WI38 (cell line): Measurements from ENCODE around the gene TMEM53.

Source experiments
- H3K4me3 ChIP-seq: 2 replicates; pipeline ENCODE4 v1.5.1; 2011; ENCODE audit warnings: low read depth, mild to moderate bottlenecking, control low read depth, low read length
- TF ChIP-seq, protein P1 (sequence below): IDR thresholded peaks from 2 replicates; pipeline ENCODE4 v1.5.1; 2012; ENCODE audit warnings: low read depth, mild to moderate bottlenecking, control low read depth, low read length

The TMEM53 gene

DNA sequence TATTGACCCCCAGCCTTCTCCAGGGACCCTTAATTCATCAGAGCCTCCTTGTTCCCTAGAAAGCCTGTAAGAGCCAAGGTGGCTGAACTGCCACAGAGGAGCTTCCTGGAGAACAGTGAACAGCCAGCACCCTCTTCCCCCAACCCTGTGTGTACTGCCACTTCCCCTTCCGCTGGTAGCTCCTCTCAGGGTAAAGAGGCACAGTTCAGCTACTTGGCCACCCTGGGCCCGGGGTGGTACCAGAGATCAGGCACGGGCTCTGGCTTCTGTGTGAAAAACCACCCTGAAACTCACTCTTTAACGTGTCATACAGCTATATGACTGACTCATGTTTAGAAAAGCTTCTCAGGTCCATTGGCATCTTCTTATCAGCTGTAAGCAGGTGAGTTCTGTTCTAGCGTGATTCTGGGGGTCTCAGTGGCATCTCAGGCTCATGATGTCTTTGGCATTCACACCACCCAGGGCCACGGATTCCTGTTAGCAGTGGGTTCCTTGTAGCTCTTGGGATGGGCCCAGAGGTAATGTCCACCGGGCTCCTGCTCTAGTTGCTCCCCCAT is 22.6 kb upstream of the TMEM53 start:
- H3K4me3 ChIP-seq = no peak overlapping the region
- TF ChIP-seq, protein P1, sequence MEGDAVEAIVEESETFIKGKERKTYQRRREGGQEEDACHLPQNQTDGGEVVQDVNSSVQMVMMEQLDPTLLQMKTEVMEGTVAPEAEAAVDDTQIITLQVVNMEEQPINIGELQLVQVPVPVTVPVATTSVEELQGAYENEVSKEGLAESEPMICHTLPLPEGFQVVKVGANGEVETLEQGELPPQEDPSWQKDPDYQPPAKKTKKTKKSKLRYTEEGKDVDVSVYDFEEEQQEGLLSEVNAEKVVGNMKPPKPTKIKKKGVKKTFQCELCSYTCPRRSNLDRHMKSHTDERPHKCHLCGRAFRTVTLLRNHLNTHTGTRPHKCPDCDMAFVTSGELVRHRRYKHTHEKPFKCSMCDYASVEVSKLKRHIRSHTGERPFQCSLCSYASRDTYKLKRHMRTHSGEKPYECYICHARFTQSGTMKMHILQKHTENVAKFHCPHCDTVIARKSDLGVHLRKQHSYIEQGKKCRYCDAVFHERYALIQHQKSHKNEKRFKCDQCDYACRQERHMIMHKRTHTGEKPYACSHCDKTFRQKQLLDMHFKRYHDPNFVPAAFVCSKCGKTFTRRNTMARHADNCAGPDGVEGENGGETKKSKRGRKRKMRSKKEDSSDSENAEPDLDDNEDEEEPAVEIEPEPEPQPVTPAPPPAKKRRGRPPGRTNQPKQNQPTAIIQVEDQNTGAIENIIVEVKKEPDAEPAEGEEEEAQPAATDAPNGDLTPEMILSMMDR = no peak

DNA sequence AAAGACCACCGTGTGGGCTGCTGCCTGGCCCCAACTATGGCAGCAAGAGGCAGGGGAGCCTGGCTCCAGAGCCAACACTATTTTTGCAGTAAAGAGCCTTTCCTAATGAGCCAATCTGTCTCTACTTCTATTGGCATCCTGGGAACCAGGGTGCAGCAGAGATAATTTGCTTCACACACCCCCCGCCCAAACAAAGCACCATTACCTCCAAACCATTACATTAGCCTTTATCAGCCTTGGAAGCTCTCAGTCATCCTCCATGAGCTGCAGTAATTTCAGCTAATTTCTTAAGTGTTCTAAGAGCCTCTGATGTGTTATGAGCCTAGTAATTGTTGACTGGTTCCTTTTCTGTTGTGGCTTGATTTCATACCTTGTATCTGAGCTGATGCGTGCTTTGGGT is 21.8 kb upstream of the TMEM53 start:
- TF ChIP-seq, protein P1 = no peak
- no peak overlapping the region for H3K4me3 ChIP-seq

DNA sequence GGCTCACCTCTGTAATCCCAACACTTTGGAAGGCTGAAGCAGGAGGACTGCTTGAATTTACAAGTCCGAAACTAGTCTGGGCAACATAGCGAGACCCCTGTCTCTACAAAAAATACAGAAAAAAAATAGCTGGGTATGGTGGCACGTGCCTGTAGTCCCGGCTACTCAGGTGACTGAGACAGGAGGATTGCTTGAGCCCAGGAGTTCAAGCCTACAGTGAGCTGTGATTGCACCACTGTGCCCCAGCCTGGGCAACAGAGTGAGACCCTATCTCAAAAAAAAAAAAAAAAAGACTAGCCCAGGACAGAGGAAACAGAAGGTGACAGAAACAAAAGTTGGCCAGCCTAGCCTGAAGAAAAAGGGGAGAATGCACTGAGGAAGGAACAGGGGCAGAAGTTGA is 21.4 kb upstream of the TMEM53 start:
- no peak overlapping the region for H3K4me3 ChIP-seq
- TF ChIP-seq, protein P1 = no peak

DNA sequence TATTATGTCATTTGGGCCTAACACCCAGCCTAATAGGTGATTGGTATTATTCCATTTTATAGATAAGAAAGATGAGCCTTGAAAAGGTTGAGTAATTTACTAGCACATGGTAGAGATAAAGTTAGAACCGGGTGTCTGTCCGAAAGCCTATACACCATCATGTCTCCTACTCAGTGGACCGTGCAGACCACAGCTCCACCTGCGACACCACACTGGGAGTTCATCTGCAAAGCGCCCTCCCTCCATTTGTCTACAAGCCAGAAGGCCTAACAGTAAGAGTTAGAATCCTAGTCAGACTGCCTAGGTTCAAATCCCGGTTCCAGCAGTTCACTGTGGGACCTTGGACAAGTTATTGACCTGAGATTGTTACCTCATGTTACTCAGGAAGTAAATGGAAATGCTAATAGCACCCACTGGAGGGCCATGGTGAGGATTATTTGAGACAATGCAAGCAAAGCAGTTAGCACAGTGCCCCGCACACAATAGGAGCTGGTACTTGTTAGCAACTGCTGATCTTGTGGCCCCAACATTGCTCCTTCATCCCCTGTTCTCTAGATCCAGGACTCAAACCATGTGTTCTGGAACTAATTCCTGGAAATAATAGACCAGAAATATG is 20.7 kb upstream of the TMEM53 start:
- TF ChIP-seq, protein P1 = no peak
- no peak overlapping the region for H3K4me3 ChIP-seq

DNA sequence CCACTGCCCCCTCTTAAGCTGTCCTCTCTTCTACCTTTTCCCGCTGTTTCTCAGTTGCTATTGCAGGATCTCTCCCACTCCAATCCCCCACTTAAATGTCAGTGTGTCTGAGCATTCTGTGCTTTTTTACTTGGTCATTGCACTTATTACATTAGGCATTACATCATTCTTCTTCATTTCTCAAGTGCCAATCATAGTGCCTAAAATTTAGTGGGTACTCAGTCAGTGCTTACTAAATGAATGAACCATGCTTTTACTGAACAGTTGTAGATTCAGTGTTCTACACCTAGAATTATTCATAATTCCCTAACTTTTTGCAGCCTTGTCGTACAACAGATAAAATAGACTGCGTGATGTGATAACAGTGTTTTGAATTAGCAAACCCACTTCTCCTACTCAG is 19.6 kb upstream of the TMEM53 start:
- H3K4me3 ChIP-seq = no peak overlapping the region
- TF ChIP-seq, protein P1 = no peak

DNA sequence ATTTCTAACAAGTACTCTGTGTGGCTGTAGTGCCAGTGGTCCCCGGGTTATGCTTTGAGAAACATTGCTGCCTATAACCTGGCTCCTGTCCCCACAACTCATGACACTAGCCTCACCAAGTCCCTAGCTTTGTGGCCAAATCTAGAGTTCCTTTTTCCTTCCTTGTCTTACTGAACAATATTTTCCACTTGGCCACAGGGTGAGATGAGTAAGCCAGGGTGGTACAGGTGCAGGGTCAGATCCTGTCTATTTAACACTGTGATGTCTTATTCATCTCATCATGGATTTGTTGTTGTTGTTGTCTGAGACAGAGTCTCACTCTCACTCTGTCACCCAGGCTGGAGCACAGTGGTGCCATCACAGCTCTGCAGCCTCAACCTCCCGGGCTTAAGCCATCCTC is 18.9 kb upstream of the TMEM53 start:
- no peak overlapping the region for H3K4me3 ChIP-seq
- TF ChIP-seq, protein P1 = no peak

DNA sequence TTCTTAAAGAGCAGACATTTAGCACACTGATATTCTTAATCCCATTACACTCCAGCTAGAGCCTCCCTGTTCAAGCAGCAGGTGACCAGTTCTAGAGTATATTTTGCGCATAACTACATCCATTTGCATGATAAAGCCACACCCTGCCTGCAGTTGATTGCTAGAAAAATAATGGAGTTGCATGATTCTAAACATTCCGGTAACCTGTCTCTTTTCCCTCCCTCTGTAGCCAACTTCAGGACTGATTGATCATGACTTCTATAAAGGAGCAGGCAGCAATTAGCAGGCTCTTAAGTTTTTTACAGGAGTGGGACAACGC is 15.1 kb upstream of the TMEM53 start:
- TF ChIP-seq, protein P1 = no peak
- H3K4me3 ChIP-seq = no peak overlapping the region
